ENCODE measurements around the gene YY2. TPM values are rescaled to one million over a fixed set of nuclear protein-coding genes. Genes with fewer than 3 reads are reported as not detected.

YY2 gene
- total RNA-seq (1.0 and 2.8 TPM in 2 replicates), polyA plus RNA-seq (1.5 and 2.3 TPM in 2 replicates), polyA minus RNA-seq (ENCODE audit: low replicate concordance) (2.5 TPM in 1 of 2 replicates, not detected in the other)
- 1.7 and 2.4 TPM in 2 replicates for polyA plus RNA-seq (2012)

GRCh38 chrX:21855937-21856415 is at the start of gene YY2:
Gene YY2, plus strand, starts transcription at chrX:21855987. Its CDS starts 498 bp downstream, at chrX:21856485.
- TF ChIP-seq CTCF (conservative IDR thresholded peaks at IDR 0.05 in 1 of 2, IDR thresholded peaks at IDR 0.05 in 1 of 2; ENCODE audit: low read depth in 1 of 2, low read length in 2 of 2), result no peak
- no peak for TF ChIP-seq EZH2 (IDR thresholded peaks at IDR 0.05; ENCODE audit: low read length, missing control alignments)
- no peak within 1 kb of the TSS for H3K9ac ChIP-seq (ENCODE audit: insufficient read depth, low read length)
- no peak within 1 kb of the TSS for H2AFZ ChIP-seq (ENCODE audit: low read length)
- no peaks in the 10 kb centered on the region for H3K79me2 ChIP-seq (ENCODE audit: control insufficient read depth, insufficient read depth, low read length)
- H3K27ac ChIP-seq (ENCODE audit: insufficient read depth, low read length), result no peak within 1 kb of the TSS
- no peak within 1 kb of the TSS for H3K4me3 ChIP-seq (replicated peaks in 1 of 4; ENCODE audit: control extremely low read depth in 1 of 4, insufficient read depth in 1 of 4, low read depth in 3 of 4, low read length in 4 of 4)
- H4K20me1 ChIP-seq (ENCODE audit: control insufficient read depth, extremely low read depth, insufficient read depth, low read length), result no peaks in the 10 kb centered on the region
- no peak for DNase-seq (ENCODE audit: low read depth in 2 of 2)
- H3K27me3 ChIP-seq (ENCODE audit: control insufficient read depth, insufficient read depth, low read length), result no peaks in the 10 kb centered on the region
- H3K36me3 ChIP-seq (ENCODE audit: control insufficient read depth, insufficient read depth, low read length), result peaks cover 5% of the 10 kb centered on the region
- H3K9me3 ChIP-seq (ENCODE audit: control insufficient read depth, insufficient read depth, low read depth, low read length), result no peaks in the 10 kb centered on the region
- no peaks in the 10 kb centered on the region for H3K4me1 ChIP-seq (ENCODE audit: control insufficient read depth, extremely low read depth, insufficient read depth, low read length)
- no peak within 1 kb of the TSS for H3K4me2 ChIP-seq (ENCODE audit: extremely low read depth, insufficient read depth, low read length)

- H3K4me2 ChIP-seq (ENCODE audit: extremely low read depth, insufficient read depth, low read length), result no peak overlapping the region
- H3K4me3 ChIP-seq (replicated peaks in 1 of 4; ENCODE audit: control extremely low read depth in 1 of 4, insufficient read depth in 1 of 4, low read depth in 3 of 4, low read length in 4 of 4), result no peak overlapping the region
- H3K27ac ChIP-seq (ENCODE audit: insufficient read depth, low read length), result no peak overlapping the region
- no peak overlapping the region for H3K9ac ChIP-seq (ENCODE audit: insufficient read depth, low read length)
- peak in 1 of 2 donors; percentile 7 for DNase-seq (ENCODE audit: low read depth in 2 of 2)
- no peak for TF ChIP-seq EZH2 (IDR thresholded peaks at IDR 0.05; ENCODE audit: low read length, missing control alignments)
- TF ChIP-seq CTCF (conservative IDR thresholded peaks at IDR 0.05 in 1 of 2, IDR thresholded peaks at IDR 0.05 in 1 of 2; ENCODE audit: low read depth in 1 of 2, low read length in 2 of 2), result no peak
- no peaks in the 10 kb centered on the region for H4K20me1 ChIP-seq (ENCODE audit: control insufficient read depth, extremely low read depth, insufficient read depth, low read length)
- no peaks in the 10 kb centered on the region for H3K4me1 ChIP-seq (ENCODE audit: control insufficient read depth, extremely low read depth, insufficient read depth, low read length)
- no peaks in the 10 kb centered on the region for H3K36me3 ChIP-seq (ENCODE audit: control insufficient read depth, insufficient read depth, low read length)
- H3K79me2 ChIP-seq (ENCODE audit: control insufficient read depth, insufficient read depth, low read length), result no peaks in the 10 kb centered on the region
- H2AFZ ChIP-seq (ENCODE audit: low read length), result no peak overlapping the region
- no peaks in the 10 kb centered on the region for H3K9me3 ChIP-seq (ENCODE audit: control insufficient read depth, insufficient read depth, low read depth, low read length)
- H3K27me3 ChIP-seq (ENCODE audit: control insufficient read depth, insufficient read depth, low read length), result no peaks in the 10 kb centered on the region
Measured at GRCh38 chrX:21806691-21807090, 49.1 kb upstream of the YY2 start.

GRCh38 chrX:21811832-21812231 is 44.0 kb upstream of the YY2 start:
- Histone ChIP-seq H3K9ac (ENCODE audit: insufficient read depth, low read length) (no peak overlapping the region), H3K36me3 (ENCODE audit: control insufficient read depth, insufficient read depth, low read length) (no peaks in the 10 kb centered on the region), H3K9me3 (ENCODE audit: control insufficient read depth, insufficient read depth, low read depth, low read length) (no peaks in the 10 kb centered on the region), H4K20me1 (ENCODE audit: control insufficient read depth, extremely low read depth, insufficient read depth, low read length) (no peaks in the 10 kb centered on the region), H3K79me2 (ENCODE audit: control insufficient read depth, insufficient read depth, low read length) (no peaks in the 10 kb centered on the region), H3K4me1 (ENCODE audit: control insufficient read depth, extremely low read depth, insufficient read depth, low read length) (no peaks in the 10 kb centered on the region), H2AFZ (ENCODE audit: low read length) (no peak overlapping the region), H3K27ac (ENCODE audit: insufficient read depth, low read length) (no peak overlapping the region), H3K4me2 (ENCODE audit: extremely low read depth, insufficient read depth, low read length) (no peak overlapping the region), H3K4me3 (replicated peaks in 1 of 4; ENCODE audit: control extremely low read depth in 1 of 4, insufficient read depth in 1 of 4, low read depth in 3 of 4, low read length in 4 of 4) (no peak overlapping the region), H3K27me3 (ENCODE audit: control insufficient read depth, insufficient read depth, low read length) (peaks cover 2% of the 10 kb centered on the region)
- no peak for DNase-seq (ENCODE audit: low read depth in 2 of 2)
- TF ChIP-seq CTCF (conservative IDR thresholded peaks at IDR 0.05 in 1 of 2, IDR thresholded peaks at IDR 0.05 in 1 of 2; ENCODE audit: low read depth in 1 of 2, low read length in 2 of 2) (no peak), EZH2 (IDR thresholded peaks at IDR 0.05; ENCODE audit: low read length, missing control alignments) (no peak)

Measured in fibroblast of lung (primary cell).